ENCODE results near the gene MPP7.
"Not testable (repeated sequence)": the region's sequence is repeated elsewhere in the genome, so short reads cannot be mapped to it uniquely, and the experiment has no call there.

MPP7 gene

GRCh38 chr10:28319061-28319460, 16.2 kb upstream of the MPP7 start:
- H3K27ac Mint-ChIP-seq; ATAC-seq (ENCODE audit: low read depth); H3K27me3 Mint-ChIP-seq; DNase-seq (ENCODE audit: low spot score in 2 of 2); H3K4me1 Mint-ChIP-seq; H3K9me3 Mint-ChIP-seq; H3K4me3 Mint-ChIP-seq: not testable (repeated sequence)
- H3K36me3 Mint-ChIP-seq: peaks cover 13% of the 10 kb centered on the region

DNA sequence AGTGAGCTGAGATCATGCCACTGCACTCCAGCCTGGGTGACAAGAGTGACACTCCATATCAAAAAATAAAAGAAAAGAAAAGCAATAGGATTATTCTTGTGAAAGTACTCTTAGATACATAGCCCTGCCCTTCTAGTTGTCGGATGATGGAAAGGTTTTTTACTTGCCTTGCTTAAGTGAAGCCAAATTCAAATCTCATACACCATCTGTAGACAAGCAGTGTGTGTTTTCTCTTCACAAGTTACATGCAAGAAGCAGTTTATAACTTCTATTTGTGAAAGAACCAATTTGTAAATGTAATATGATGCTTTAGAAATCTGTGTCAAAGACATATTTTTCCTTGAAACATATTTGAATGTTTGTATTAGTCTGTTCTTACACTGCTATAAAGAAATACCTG, 15.8 kb upstream of the MPP7 start:
- Mint-ChIP-seq H3K36me3 (peaks cover 13% of the 10 kb centered on the region), H3K27me3 (peaks cover 1% of the 10 kb centered on the region), H3K9me3 (no peaks in the 10 kb centered on the region), H3K4me1 (peaks cover 5% of the 10 kb centered on the region), H3K27ac (no peak overlapping the region), H3K4me3 (no peak overlapping the region)
- DNase-seq (ENCODE audit: low spot score in 2 of 2) (no peak), ATAC-seq (ENCODE audit: low read depth) (no peak)

DNA sequence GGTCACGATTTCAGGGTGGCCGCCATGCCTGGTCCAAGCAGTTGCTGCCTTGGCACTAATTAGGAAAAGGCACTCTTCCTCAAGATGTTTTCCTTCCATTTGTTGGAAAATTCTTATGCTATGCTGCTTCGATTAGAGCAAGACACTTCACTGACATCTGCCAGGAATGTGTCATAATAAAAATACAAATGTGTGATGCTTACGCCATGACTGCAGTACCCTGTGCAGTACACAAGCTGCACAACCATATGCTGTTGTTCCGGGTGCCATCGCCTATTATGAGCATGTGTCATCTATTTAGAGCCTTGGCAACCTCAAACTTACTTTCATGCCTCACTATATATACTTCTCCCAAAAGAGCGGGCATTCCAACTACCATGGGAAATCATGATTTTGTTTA, 14.9 kb upstream of the MPP7 start:
- H3K36me3 Mint-ChIP-seq: peaks cover 13% of the 10 kb centered on the region
- H3K9me3 Mint-ChIP-seq: no peaks in the 10 kb centered on the region
- no peak overlapping the region for H3K4me3 Mint-ChIP-seq
- peaks cover 6% of the 10 kb centered on the region for H3K4me1 Mint-ChIP-seq
- DNase-seq (ENCODE audit: low spot score in 2 of 2): no peak
- peaks cover 1% of the 10 kb centered on the region for H3K27me3 Mint-ChIP-seq
- no peak overlapping the region for H3K27ac Mint-ChIP-seq
- ATAC-seq (ENCODE audit: low read depth): no peak

DNA sequence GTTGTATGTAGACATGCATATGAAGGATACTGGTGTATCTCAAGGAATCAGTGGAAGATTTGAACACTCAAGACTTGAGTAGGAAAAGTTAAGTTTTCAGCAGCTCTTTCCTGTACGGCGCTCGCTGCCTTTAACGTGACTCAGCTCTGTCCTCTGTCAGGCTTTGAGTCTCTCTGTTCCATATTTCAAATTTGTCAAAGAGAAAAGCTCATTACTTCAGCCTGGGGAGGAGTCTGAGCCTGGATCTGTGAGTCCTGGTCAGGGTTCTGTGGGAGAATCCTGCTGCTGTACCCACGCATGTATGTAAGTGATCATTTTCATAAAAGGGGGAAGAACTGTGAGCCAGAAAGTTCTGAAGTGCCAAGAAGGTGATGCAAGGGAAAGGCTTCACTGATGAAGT, 13.8 kb upstream of the MPP7 start:
- Mint-ChIP-seq H3K4me3 (no peak overlapping the region), H3K4me1 (peaks cover 7% of the 10 kb centered on the region), H3K9me3 (peaks cover 1% of the 10 kb centered on the region), H3K27me3 (peaks cover 1% of the 10 kb centered on the region), H3K36me3 (peaks cover 14% of the 10 kb centered on the region), H3K27ac (no peak overlapping the region)
- DNase-seq (ENCODE audit: low spot score in 2 of 2) (no peak), ATAC-seq (ENCODE audit: low read depth) (no peak)

DNA sequence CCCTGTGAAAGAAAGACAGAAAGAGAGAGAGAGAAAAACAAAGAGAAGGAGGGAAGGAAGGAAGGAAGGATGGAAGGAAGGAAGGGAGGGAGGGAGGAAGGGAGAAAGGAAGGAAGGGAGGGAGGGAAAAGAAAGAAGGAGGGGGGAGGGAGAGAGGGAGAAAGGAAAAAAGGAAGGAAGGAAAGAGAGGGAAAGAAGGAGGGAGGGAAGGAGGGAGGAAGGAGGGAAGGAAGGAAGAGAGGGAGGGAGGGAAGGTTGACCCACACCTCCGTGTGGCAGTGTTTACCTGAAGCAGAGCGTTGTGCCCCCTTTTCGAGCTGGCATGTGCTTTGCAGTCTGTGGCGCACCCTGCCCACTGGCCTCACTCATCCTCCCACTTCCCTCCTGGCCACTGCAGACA, 12.3 kb upstream of the MPP7 start:
- Mint-ChIP-seq H3K9me3 (peaks cover 1% of the 10 kb centered on the region), H3K27me3 (peaks cover 3% of the 10 kb centered on the region), H3K27ac (no peak overlapping the region), H3K4me1 (peaks cover 7% of the 10 kb centered on the region), H3K36me3 (peaks cover 16% of the 10 kb centered on the region), H3K4me3 (no peak overlapping the region)
- ATAC-seq (ENCODE audit: low read depth) (no peak), DNase-seq (ENCODE audit: low spot score in 2 of 2) (no peak)

DNA sequence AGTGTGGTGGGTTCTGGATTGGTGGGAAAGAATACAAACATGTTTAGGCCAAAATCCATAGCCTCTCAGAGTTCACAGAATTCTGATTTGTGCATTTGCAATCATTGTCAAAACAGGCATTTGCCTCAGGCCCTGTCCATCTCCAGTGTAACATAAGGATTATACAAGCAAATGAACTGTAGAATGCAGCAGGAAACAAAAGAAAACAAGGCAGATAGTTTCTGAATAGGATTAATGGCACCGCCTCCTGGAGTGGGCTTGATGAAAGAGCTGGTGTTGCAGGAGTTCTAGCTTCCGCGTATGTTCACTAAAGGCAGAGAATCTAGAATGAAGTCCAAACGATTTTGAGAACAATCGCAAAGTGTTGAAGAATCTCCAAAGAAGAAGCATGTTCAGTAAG, 11.3 kb upstream of the MPP7 start:
- H3K27me3 Mint-ChIP-seq: peaks cover 5% of the 10 kb centered on the region
- peaks cover 5% of the 10 kb centered on the region for H3K4me1 Mint-ChIP-seq
- no peak for ATAC-seq (ENCODE audit: low read depth)
- H3K9me3 Mint-ChIP-seq: peaks cover 1% of the 10 kb centered on the region
- no peak for DNase-seq (ENCODE audit: low spot score in 2 of 2)
- H3K27ac Mint-ChIP-seq: no peak overlapping the region
- H3K4me3 Mint-ChIP-seq: no peak overlapping the region
- H3K36me3 Mint-ChIP-seq: peaks cover 13% of the 10 kb centered on the region

DNA sequence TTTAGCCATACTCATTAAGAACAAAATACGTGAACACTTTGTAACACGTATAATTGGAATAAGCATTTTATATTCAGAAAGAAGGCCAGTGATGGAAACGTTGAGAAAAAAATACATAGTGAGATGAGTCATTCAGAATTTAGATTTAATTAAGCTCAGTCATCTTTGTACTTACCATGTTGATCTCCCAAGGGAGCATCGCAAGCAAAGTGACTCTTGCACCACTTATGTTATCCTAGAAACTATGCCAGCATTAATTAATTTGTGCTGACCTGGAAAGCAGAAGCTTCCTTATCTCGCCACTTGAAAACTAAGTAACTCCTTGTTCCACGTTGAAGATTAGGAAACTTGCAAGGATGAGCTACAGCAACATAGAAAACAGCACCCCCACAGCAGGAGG, 9.7 kb upstream of the MPP7 start:
- Mint-ChIP-seq H3K4me1 (peaks cover 3% of the 10 kb centered on the region), H3K9me3 (peaks cover 1% of the 10 kb centered on the region), H3K36me3 (peaks cover 10% of the 10 kb centered on the region), H3K27ac (no peak overlapping the region), H3K27me3 (peaks cover 10% of the 10 kb centered on the region), H3K4me3 (no peak overlapping the region)
- ATAC-seq (ENCODE audit: low read depth): no peak
- no peak for DNase-seq (ENCODE audit: low spot score in 2 of 2)

DNA sequence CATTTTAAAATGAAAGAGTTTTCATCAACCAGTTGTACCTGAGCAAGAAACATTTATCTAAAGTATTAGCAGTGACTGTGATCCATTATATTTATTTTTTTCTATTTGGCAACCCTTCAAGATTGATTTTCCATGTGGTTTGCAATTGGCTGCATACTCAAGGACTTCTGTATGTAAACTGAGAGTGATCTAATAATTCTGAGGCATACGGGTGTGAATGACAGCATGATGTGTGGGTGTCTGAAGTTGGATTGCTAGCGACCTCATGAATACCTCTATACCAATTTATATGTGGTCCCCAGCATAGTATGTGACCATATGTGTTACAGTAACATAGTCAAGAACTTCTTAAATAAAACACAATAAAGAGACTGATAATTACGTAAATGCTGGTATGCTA, 8.2 kb upstream of the MPP7 start:
- peaks cover 1% of the 10 kb centered on the region for H3K9me3 Mint-ChIP-seq
- peaks cover 10% of the 10 kb centered on the region for H3K36me3 Mint-ChIP-seq
- H3K27me3 Mint-ChIP-seq: peaks cover 12% of the 10 kb centered on the region
- H3K4me3 Mint-ChIP-seq: no peak overlapping the region
- peaks cover 3% of the 10 kb centered on the region for H3K4me1 Mint-ChIP-seq
- H3K27ac Mint-ChIP-seq: no peak overlapping the region
- DNase-seq (ENCODE audit: low spot score in 2 of 2) (no peak), ATAC-seq (ENCODE audit: low read depth) (no peak)

DNA sequence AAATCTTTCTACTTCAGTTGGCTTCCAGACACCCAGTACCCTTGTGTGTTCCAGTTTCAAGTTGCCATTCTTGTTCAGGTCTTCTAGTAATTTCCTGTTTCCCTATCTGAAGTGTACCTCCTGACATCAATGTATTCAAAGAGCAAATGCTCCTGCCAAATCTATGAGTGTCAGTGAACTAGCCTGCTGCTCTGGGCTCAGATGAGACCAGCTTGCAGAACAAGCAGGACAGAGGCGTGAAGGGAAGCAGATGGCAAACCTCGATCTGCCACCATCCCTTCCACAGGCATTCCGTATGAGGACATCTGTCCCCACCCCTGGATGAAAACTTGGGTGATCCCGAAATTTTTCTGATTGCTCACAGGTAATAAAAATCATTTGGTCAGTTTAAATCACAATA, 4.4 kb upstream of the MPP7 start:
- Mint-ChIP-seq H3K27me3 (peaks cover 16% of the 10 kb centered on the region), H3K36me3 (peaks cover 4% of the 10 kb centered on the region), H3K27ac (no peak overlapping the region), H3K4me3 (no peak overlapping the region), H3K9me3 (peaks cover 1% of the 10 kb centered on the region), H3K4me1 (peaks cover 11% of the 10 kb centered on the region)
- no peak for DNase-seq (ENCODE audit: low spot score in 2 of 2)
- no peak for ATAC-seq (ENCODE audit: low read depth)

GRCh38 chr10:28305553-28305952, 2.7 kb upstream of the MPP7 start:
- Mint-ChIP-seq H3K9me3 (no peaks in the 10 kb centered on the region), H3K36me3 (peaks cover 1% of the 10 kb centered on the region), H3K27me3 (peaks cover 16% of the 10 kb centered on the region), H3K4me3 (no peak overlapping the region), H3K27ac (no peak overlapping the region), H3K4me1 (peaks cover 14% of the 10 kb centered on the region)
- ATAC-seq (ENCODE audit: low read depth) (no peak), DNase-seq (ENCODE audit: low spot score in 2 of 2) (no peak)

GRCh38 chr10:28304032-28304571, 1.2 kb upstream of the MPP7 start:
- H3K9me3 Mint-ChIP-seq: no peaks in the 10 kb centered on the region
- peak overlapping the region; percentile 85 for H3K27ac Mint-ChIP-seq
- no peak for ATAC-seq (ENCODE audit: low read depth)
- peak overlapping the region; percentile 35 for H3K4me3 Mint-ChIP-seq
- peaks cover 13% of the 10 kb centered on the region for H3K27me3 Mint-ChIP-seq
- no peak for DNase-seq (ENCODE audit: low spot score in 2 of 2)
- no peaks in the 10 kb centered on the region for H3K36me3 Mint-ChIP-seq
- H3K4me1 Mint-ChIP-seq: peaks cover 17% of the 10 kb centered on the region

DNA sequence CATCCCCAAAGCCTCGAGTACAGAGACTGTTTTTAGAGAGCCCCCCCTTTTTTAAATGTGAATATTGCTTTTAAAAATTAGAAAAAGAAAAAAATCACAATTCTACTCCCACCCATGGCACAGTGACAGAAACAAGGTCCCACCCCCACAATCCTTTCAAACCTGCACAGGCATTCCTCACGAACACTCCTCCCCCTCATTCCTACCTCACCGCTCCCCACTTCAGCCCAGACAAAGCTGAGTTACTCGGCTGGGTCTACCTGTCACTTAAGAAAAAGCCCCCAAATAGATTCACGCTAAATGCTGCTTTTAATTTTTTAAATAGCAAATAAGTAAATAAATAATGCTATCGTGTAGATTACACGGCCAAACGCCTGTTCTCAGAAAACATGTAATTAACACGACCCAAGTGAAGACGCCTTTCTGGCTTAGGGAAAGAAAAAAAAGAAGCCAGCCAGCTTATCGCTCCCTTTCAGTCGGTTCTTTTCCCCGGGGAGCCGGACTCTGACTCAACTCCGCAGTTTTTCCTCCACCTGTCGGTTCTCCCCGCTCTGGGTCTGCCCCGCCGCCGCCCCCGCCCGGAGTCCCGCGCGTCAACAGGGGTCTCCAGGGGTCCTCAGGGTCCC, 739 bp downstream of the MPP7 start:
- Mint-ChIP-seq H3K9me3 (no peaks in the 10 kb centered on the region), H3K4me3 (peak overlapping the region; percentile 92), H3K27ac (no peak overlapping the region), H3K27me3 (peaks cover 7% of the 10 kb centered on the region), H3K36me3 (no peaks in the 10 kb centered on the region), H3K4me1 (peaks cover 21% of the 10 kb centered on the region)
- DNase-seq (ENCODE audit: low spot score in 2 of 2) (no peak), ATAC-seq (ENCODE audit: low read depth) (no peak)

- ATAC-seq (ENCODE audit: low read depth) (no peak), DNase-seq (ENCODE audit: low spot score in 2 of 2) (peak in 1 of 2 donors; percentile 4)
- H3K27ac Mint-ChIP-seq: no peak overlapping the region
- no peaks in the 10 kb centered on the region for H3K36me3 Mint-ChIP-seq
- no peaks in the 10 kb centered on the region for H3K9me3 Mint-ChIP-seq
- H3K4me1 Mint-ChIP-seq: peaks cover 25% of the 10 kb centered on the region
- peaks cover 3% of the 10 kb centered on the region for H3K27me3 Mint-ChIP-seq
- no peak overlapping the region for H3K4me3 Mint-ChIP-seq
Observed at GRCh38 chr10:28300027-28300426, 2.8 kb downstream of the MPP7 start.

DNA sequence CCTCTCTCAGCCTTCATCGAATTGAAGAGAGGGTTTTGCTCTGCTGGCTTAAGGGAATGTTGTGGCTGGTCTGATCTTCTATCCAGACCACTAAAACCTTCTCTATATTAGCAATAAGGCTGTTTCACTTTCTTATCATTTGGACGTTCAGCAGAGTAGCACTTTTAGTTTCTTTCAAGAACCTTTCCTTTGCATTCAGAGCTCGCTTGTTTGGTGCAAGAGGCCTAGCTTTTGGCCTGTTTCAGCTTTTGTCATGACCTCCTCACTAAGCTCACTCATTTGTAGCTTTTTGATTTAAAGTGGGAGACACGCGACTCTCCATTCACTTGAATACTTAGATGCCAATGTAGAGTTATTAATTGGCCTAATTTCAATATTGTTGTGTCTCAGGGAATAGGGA, 3.9 kb downstream of the MPP7 start:
- H3K36me3 Mint-ChIP-seq: no peaks in the 10 kb centered on the region
- peak overlapping the region; percentile 74 for H3K27ac Mint-ChIP-seq
- no peaks in the 10 kb centered on the region for H3K27me3 Mint-ChIP-seq
- peak overlapping the region; percentile 3 for H3K4me3 Mint-ChIP-seq
- peaks cover 21% of the 10 kb centered on the region for H3K4me1 Mint-ChIP-seq
- no peaks in the 10 kb centered on the region for H3K9me3 Mint-ChIP-seq
- DNase-seq (ENCODE audit: low spot score in 2 of 2) (no peak), ATAC-seq (ENCODE audit: low read depth) (no peak)

DNA sequence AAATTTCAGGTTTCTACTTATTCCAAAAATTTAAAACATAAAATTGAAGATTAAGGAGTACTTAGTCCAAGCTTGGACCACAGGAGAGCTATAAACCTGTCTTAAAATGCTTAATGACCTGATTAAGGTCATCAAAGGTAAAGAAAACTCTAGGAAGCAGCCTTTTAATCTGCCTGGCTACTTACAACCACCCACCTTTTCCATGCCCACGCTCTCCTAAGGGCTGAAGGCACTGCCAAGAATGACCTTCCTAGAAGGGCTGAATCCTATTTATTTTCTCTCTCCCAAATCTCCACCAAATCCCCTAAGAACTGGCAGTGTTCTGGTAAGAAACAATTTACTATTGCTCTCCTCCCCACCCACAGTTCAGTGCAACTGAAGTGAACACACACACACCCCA, 6.8 kb downstream of the MPP7 start:
- H3K36me3 Mint-ChIP-seq: peaks cover 5% of the 10 kb centered on the region
- H3K4me1 Mint-ChIP-seq: peaks cover 11% of the 10 kb centered on the region
- no peaks in the 10 kb centered on the region for H3K9me3 Mint-ChIP-seq
- H3K4me3 Mint-ChIP-seq: no peak overlapping the region
- no peak for ATAC-seq (ENCODE audit: low read depth)
- H3K27ac Mint-ChIP-seq: no peak overlapping the region
- no peaks in the 10 kb centered on the region for H3K27me3 Mint-ChIP-seq
- no peak for DNase-seq (ENCODE audit: low spot score in 2 of 2)
